ENCODE data around the gene EFEMP2.
"Not testable (repeated sequence)": the region's sequence is repeated elsewhere in the genome, so short reads cannot be mapped to it uniquely, and the experiment has no call there.

Gene EFEMP2

GRCh38 chr11:65854852-65855837 lies 17.5 kb downstream of the EFEMP2 start:
- no peak for DNase-seq (ENCODE audit: low read depth in 2 of 2)

GRCh38 chr11:65854161-65854592 lies 18.4 kb downstream of the EFEMP2 start:
- DNase-seq (ENCODE audit: low read depth in 2 of 2) = no peak

DNA sequence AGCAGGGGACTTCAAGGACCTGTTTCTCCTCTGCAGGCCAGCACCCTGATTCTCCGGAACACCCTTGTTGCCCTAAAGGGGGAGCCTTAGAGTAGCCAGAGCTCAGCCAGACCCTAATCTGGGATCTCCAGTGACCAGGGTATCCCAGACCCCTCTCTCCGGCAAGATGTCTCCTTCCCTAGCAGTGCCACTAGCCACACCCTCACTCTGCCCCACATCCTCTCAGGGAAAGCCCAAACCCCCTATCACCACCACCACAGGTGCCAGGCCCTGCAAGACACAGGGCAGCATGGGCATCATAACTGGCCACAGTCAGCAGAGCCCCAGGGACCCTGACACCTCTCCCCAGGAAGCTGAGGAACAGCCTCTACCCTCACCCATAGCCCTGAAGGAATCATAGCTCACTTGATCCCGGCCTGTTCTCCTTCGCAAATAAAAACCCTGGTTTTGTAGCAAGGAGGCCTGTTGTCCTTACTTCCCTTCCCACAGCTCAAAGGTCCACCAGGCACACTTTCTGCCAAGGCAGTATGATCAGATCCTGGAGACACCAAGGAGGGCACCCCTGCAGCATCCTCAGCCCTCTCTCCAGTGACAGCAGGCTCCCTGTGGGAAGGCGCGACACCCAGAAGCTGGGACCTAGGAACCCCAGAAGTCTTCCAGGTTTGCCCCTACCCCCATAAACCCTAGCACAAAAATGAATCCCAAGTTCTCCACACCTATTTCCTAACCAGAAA lies 19.2 kb downstream of the EFEMP2 start:
- DNase-seq (ENCODE audit: low read depth in 2 of 2) = no peak

DNA sequence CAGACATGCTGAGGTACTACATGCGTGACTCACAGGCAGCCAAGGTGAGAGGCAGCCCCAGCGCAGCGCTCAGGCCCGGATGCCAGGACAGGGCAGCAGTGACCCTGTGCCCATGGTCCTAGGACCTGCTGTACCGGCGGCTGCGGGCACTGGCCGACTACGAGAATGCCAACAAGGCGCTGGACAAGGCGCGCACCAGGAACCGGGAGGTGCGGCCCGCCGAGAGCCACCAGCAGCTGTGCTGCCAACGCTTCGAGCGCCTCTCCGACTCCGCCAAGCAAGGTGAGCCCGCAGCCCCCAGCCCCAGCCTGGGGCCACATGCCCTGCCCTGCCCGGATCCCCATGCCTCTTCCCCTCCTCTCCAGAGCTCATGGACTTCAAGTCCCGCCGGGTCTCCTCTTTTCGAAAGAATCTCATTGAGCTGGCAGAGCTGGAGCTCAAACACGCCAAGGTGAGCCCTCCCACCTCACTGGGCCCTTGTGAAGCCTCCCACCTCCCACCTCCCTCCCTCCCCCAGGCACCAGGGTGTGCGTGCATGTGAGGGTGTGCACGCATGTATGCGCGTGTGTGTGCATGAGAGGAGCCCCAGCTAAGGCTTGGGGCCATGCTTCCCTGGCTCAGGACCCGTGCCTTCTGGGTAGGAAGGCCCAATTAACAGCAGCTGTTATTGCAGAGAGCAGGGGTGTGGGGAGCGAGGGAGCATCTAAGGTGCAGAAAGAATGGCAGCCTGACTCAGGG lies 19.9 kb downstream of the EFEMP2 start:
- no peak for DNase-seq (ENCODE audit: low read depth in 2 of 2)

DNA sequence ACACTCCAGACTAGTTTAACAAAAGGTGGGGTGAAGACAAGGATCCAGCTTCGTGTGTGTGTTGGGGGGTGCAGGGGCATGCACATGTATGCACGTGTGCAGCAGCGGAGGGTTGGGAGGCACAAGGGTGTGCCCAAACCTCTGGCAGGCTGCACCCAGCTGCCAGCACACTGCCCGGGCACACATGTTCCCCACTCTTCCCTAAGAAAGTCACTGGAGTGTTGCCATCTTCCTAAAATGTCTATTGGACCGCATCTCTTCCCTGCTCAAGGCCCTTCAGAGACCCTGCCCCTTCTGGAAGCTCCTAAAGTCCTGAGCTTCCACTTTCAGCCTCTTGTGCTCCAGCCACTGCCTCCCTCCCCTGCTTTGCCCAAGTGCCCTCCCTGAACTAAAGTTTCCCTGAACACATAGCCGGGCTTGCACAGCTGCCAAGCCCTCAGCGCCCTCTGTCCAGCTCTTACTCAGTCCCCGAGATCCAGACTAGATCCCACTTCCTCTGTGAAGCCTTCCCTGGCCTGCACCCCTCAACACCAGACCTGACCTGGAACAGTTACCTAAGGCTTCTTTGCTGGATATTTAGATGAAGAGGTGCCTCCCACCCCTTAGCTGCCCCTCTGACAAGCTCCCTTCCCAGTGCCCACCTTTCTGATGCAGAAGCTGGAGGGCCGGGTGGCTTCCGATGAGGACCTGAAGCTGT lies 20.6 kb downstream of the EFEMP2 start:
- DNase-seq (ENCODE audit: low read depth in 2 of 2) = no peak

DNA sequence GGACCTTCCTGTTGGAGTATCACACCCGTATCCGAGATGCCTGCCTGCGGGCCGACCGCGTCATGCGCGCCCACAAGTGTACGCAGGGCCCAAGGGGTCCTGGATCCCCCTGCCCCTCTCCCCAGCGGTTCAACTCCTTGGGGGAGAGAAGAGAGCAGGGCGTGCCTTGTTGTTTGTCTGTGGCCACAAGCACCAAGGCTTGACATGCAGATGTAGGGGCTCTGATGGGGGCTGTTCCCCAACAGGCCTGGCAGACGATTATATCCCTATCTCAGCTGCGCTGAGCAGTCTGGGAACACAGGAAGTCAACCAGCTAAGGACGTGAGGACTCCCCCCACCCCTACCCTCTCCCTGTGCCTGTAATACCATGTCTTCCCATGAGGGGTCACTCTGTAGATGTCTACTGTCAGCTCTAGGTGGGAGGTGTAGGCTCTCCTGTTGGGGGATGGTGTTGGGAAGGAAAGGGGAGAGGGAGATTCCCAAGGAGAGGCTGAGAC lies 21.5 kb downstream of the EFEMP2 start:
- no peak for DNase-seq (ENCODE audit: low read depth in 2 of 2)

DNA sequence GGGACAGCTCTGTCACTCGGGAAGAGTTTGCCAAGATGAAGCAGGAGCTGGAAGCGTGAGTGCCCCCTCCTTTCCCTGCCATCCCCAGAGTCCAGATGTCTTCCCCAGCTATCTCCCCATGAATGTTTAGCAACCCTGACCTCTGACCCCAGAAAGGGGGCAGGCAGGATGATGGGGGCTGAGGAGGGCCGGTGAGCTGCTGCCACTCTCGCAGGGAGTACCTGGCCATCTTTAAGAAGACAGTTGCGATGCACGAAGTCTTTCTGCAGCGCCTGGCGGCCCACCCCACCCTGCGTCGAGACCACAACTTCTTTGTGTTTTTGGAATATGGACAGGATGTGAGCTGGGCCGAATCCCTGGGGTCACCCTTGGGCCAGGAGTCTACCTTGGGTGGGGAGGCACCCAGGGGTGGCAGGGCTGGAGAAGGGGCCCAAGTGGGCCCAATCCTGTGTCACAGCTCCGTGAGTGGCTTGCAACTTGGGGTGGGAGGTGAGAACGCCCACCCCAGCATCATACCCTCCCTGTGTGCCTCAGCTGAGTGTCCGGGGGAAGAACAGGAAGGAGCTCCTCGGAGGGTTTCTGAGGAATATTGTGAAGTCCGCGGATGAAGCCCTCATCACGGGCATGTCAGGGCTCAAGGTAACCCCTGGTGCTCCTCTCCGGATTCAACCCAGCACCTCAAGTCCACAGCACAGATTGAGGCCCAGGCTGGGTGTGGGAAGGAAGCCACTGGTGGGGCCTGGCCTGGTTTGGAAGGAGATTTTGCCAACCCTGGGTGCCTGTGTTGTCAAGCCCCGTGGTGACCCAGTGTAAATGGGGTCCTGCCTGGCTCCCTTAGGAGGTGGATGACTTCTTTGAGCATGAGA lies 22.1 kb downstream of the EFEMP2 start:
- no peak for DNase-seq (ENCODE audit: low read depth in 2 of 2)

DNA sequence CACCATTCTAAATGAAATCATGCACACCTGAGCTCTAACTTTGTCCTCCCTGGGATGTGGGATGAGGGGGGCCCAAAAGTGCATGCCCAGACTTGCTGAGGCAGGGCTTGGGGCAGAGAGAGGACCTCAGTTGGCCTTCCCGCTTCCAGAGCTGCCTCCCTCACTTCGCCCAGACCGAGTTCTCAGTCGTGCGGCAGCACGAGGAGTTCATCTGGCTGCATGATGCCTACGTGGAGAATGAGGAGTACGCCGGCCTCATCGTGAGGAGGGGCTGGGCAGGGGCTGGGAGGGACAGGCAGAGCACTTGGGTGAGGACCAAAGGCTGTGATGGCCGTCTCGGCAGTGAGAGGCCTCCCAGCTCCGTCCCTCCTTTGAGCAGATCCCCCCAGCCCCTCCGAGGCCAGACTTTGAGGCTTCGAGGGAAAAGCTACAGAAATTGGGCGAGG lies 22.8 kb downstream of the EFEMP2 start:
- no peak for DNase-seq (ENCODE audit: low read depth in 2 of 2)

DNA sequence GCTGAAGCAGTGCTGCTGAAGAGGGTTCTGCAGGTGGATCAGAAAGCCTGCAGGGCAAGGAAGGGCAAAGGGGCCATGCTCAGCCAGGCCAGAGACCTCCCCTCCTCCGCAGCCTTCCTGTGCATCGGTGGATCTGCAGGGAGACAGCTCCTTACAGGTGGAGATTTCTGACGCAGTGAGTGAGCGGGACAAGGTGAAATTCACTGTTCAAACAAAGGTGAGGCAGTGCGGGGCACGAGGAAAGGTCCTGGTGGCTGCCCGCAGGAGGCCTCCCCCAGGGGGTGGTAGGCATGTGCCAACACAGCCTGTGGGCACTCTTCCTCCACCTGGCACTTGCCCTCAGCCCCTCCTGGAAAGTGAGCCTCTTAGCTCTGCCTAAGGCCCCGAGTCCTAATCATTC lies 23.2 kb downstream of the EFEMP2 start:
- no peak for DNase-seq (ENCODE audit: low read depth in 2 of 2)

DNA sequence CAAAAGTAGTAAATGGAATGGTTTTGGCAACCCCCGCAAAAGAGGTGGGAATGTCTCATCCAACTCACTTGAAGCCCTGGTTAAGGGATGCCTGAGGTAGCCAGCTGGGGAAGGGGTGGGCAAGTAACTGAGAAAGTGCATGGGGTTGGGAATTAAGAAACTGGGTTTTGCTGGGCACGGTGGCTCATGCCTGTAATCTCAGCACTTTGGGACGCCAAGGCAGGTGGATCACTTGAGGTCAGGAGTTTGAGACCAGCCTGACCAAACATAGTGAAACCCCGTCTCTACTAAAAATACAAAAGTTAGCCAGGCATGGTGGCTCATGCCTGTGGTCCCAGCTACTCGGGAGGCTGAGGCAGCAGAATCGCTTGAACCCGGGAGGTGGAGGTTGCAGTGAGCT lies 23.9 kb downstream of the EFEMP2 start:
- DNase-seq (ENCODE audit: low read depth in 2 of 2) = not testable (repeated sequence)

- DNase-seq (ENCODE audit: low read depth in 2 of 2) = no peak
Measured at GRCh38 chr11:65847746-65848145, 24.9 kb downstream of the EFEMP2 start.

DNA sequence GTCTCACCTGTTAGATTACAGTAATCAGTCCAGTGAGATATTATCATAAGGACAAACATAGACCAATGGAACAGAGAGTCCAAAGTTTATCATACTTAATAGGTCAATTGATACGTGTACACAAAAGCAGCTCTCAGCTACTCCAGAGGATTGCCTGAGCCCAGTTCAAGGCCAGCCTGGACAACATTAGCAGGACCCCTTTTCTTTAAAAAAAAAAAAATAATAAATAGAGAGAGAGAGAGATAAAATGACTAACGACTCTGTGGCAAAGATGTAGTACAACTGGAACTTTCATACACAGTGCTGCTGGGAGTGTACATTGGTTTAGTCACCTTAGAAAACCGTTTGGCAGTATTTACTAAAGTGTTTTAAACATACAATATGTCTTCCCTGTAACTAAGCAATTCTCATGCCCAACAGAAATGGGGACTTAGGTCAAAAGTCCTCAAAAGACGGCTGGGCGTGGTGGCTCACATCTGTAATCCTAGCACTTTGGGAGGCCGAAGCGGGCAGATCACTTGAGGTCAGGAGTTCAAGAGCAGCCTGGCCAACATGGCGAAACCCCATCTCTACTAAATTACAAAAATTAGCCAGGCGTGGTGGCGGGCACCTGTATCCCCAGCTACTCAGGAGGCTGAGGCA lies 28.2 kb downstream of the EFEMP2 start:
- no peak for DNase-seq (ENCODE audit: low read depth in 2 of 2)

GRCh38 chr11:65843811-65844210 lies 28.8 kb downstream of the EFEMP2 start:
- no peak for DNase-seq (ENCODE audit: low read depth in 2 of 2)

DNA sequence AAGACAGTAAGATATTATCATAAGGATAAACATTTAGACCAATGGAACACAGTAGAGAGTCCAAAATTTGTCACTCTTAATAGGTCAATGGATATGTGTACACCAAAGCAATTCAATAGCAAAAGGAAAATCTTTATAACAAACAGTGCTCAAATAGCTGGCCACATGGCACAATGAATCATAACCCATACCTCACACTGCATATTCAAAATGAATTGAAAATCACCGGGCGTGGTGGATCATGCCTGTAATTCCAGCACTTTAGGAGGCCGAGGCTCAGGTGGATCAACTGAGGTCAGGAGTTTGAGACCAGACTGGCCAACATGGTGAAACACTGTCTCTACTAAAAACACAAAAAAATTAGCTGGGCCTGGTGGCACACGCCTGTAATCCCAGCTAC lies 30.5 kb downstream of the EFEMP2 start:
- DNase-seq (ENCODE audit: low read depth in 2 of 2) = no peak

DNA sequence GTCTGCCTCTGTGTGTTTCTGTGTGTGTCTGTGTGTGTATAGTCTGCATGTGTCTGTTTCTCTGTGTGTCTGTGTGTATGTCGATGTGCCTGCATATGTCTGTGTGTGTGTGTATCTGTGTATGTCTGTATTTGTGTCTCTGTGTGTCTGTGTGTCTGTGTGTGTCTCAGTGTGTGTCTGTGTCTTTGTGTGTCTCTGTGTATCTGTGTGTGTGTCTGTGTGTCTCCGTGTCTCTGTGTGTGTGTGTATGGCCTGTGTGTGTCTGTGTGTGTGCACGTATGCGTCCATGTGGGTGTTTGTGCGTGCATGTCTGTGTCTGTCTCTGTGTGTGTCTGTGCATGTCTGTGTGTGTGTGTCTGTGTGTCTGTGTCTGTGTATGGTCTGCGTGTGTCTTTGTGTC lies 38.4 kb downstream of the EFEMP2 start:
- DNase-seq (ENCODE audit: low read depth in 2 of 2) = no peak

GRCh38 chr11:65833297-65834030 lies 39.1 kb downstream of the EFEMP2 start, which contains the start of gene SNX32:
Gene SNX32, plus strand, starts transcription at chr11:65833963. Its CDS starts 103 bp downstream, at chr11:65834066.
- peak; percentile 92 to 93 for DNase-seq (ENCODE audit: low read depth in 2 of 2)

- not testable (repeated sequence) for DNase-seq (ENCODE audit: low read depth in 2 of 2)
Measured at GRCh38 chr11:65832231-65832630, 40.4 kb downstream of the EFEMP2 start.

DNA sequence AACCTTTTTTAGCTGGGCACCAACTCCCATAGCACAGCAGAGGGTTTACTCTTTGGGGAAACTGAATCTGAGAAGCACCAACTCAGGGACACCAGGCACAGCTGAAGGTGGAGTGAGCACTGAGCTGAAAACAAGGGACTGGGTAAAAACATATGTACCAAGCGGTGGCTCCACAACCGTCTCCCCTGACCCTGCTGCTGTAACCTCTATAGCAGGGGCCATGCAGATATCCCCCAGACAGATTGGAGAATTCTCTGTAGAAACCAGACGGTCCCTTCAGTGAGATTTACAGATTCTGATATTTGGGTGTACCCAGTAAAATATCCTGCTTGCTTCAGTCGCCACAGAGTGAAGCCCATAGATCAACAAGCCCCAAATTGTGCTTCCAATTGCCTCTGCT lies 43.1 kb downstream of the EFEMP2 start:
- DNase-seq (ENCODE audit: low read depth in 2 of 2) = no peak
